H1 (cell line): ENCODE measurements around the gene CABLES2. TPM values are rescaled to one million over a fixed set of nuclear protein-coding genes. Genes with fewer than 3 reads are reported as not detected.

Experiments
- CTCF ChIA-PET: fragments of 300-600 bp; sonication (Branson Sonifier 250); formaldehyde crosslinking; loops from one replicate; lab custom pipeline; 2021; ENCODE audit not compliant: partially characterized antibody; lab: Charles Lee
- POLR2A ChIA-PET: fragments of 300-600 bp; sonication (Branson Sonifier 250); formaldehyde crosslinking; loops from one replicate; lab custom pipeline; 2021; ENCODE audit warnings: inconsistent platforms; ENCODE audit not compliant: partially characterized antibody; lab: Charles Lee
- DNase-seq, 2 experiments: peaks; one replicate each; pipeline versions ENCODE4 v3.0.0 to v3.0.0-alpha.2; 2010 to 2022; ENCODE audit warnings: low spot score in 2 of 2, low read depth in 1 of 2, mixed read lengths in 1 of 2
- FAIRE-seq: peaks from 2 replicates; lab custom pipeline; 2011; peaks lifted over from hg19 to GRCh38; lab: Jason Lieb, UNC
- H2AFZ ChIP-seq: 2 replicates; pipeline ENCODE4 v1.8.1; 2012; ENCODE audit warnings: low read length, inconsistent platforms
- H2AK5ac ChIP-seq: 2 replicates; pipeline ENCODE4 v1.6.1; 2013; ENCODE audit warnings: low read depth, low read length
- H2BK120ac ChIP-seq: replicated peaks from 2 replicates; pipeline ENCODE3; 2013; ENCODE audit warnings: low read depth, low read length, inconsistent platforms
- H2BK12ac ChIP-seq: 2 replicates; pipeline ENCODE4 v1.6.1; 2013; ENCODE audit warnings: low read depth, low read length
- H2BK15ac ChIP-seq: 2 replicates; pipeline ENCODE4 v1.6.1; 2013; ENCODE audit warnings: low read length
- H2BK20ac ChIP-seq: 2 replicates; pipeline ENCODE4 v1.6.1; 2013; ENCODE audit warnings: low read length
- H2BK5ac ChIP-seq: 2 replicates; pipeline ENCODE4 v1.6.1; 2013; ENCODE audit warnings: low read depth, low read length
- H3K14ac ChIP-seq: 2 replicates; pipeline ENCODE4 v1.6.1; 2013; ENCODE audit warnings: inconsistent platforms; ENCODE audit not compliant: insufficient read length
- H3K18ac ChIP-seq: 2 replicates; pipeline ENCODE4 v1.6.1; 2013; ENCODE audit warnings: low read length; ENCODE audit errors: extremely low read depth
- H3K23ac ChIP-seq: 2 replicates; pipeline ENCODE4 v1.6.1; 2013; ENCODE audit warnings: inconsistent platforms; ENCODE audit not compliant: insufficient read length
- H3K23me2 ChIP-seq: 2 replicates; pipeline ENCODE4 v1.6.1; 2013; ENCODE audit warnings: low read depth, low read length
- H3K27ac ChIP-seq: 2 replicates; pipeline ENCODE4 v1.6.1; 2011; ENCODE audit warnings: low read depth, low read length, inconsistent platforms
- H3K27me3 ChIP-seq, 4 experiments: replicated peaks in 1 of 4; 1 replicate in 1 of 4; 2 replicates in 3 of 4; pipeline versions ENCODE4 v1.6.1 to v1.8.1; 2011 to 2013; ENCODE audit warnings: low read length in 3 of 4, mild to moderate bottlenecking in 3 of 4, inconsistent platforms in 2 of 4, mixed read lengths in 2 of 4, moderate library complexity in 1 of 4; ENCODE audit not compliant: control insufficient read depth in 3 of 4, insufficient read depth in 3 of 4; ENCODE audit errors: extremely low read depth in 1 of 4
- H3K36me3 ChIP-seq, 4 experiments: 2 replicates each; pipeline versions ENCODE4 v1.6.1 to v1.8.1; 2011 to 2013; ENCODE audit warnings: mild to moderate bottlenecking in 4 of 4, low read length in 3 of 4, moderate library complexity in 2 of 4, control low read depth in 1 of 4, inconsistent platforms in 1 of 4; ENCODE audit not compliant: insufficient read depth in 4 of 4, control insufficient read depth in 2 of 4
- H3K4ac ChIP-seq: replicated peaks from 2 replicates; pipeline ENCODE3; 2013; ENCODE audit warnings: low read length, low read depth, mixed read lengths, inconsistent platforms; ENCODE audit not compliant: insufficient read length
- H3K4me1 ChIP-seq, 4 experiments: replicated peaks in 1 of 4; 1 replicate in 1 of 4; 2 replicates in 3 of 4; pipeline versions ENCODE4 v1.6.1 to v1.8.1; 2011 to 2013; ENCODE audit warnings: low read length in 3 of 4, inconsistent platforms in 2 of 4, mixed read lengths in 1 of 4; ENCODE audit not compliant: insufficient read depth in 4 of 4, control insufficient read depth in 3 of 4
- H3K4me2 ChIP-seq, 2 experiments: 2 replicates each; pipeline versions ENCODE4 v1.6.1 to v1.8.1; 2011 to 2013; ENCODE audit warnings: low read depth in 2 of 2, low read length in 2 of 2, control low read depth in 1 of 2, inconsistent platforms in 1 of 2, mild to moderate bottlenecking in 1 of 2; ENCODE audit not compliant: insufficient read depth in 1 of 2
- H3K4me3 ChIP-seq, 4 experiments: fragments of 200-600, 300-600 bp in 1 of 4; sonication (generic), shearing (Covaris generic), sonication (Bioruptor Twin) in 1 of 4; 2 replicates each; pipeline versions ENCODE4 v1.5.1 to v1.8.1; 2011 to 2016; ENCODE audit warnings: low read length in 4 of 4, low read depth in 3 of 4, control low read depth in 2 of 4, inconsistent platforms in 2 of 4, mild to moderate bottlenecking in 2 of 4, mixed read lengths in 1 of 4, moderate library complexity in 1 of 4; ENCODE audit not compliant: insufficient read depth in 2 of 4; ENCODE audit errors: extremely low read depth in 1 of 4
- H3K56ac ChIP-seq: replicated peaks from 2 replicates; pipeline ENCODE3; 2013; ENCODE audit warnings: low read depth, mild to moderate bottlenecking, mixed read lengths, low read length, inconsistent platforms; ENCODE audit not compliant: insufficient read length
- H3K79me1 ChIP-seq: 2 replicates; pipeline ENCODE4 v1.6.1; 2013; ENCODE audit warnings: low read depth, low read length, control low read depth
- H3K79me2 ChIP-seq, 2 experiments: 2 replicates each; pipeline versions ENCODE4 v1.6.1 to v1.8.1; 2012 to 2013; ENCODE audit warnings: low read length in 2 of 2, mild to moderate bottlenecking in 2 of 2, inconsistent platforms in 1 of 2; ENCODE audit not compliant: insufficient read depth in 2 of 2, control insufficient read depth in 1 of 2
- H3K9ac ChIP-seq, 4 experiments: replicated peaks in 1 of 4; 1 replicate in 1 of 4; 2 replicates in 3 of 4; pipeline versions ENCODE4 v1.6.1 to v1.8.1; 2011 to 2013; ENCODE audit warnings: low read depth in 3 of 4, low read length in 3 of 4, control low read depth in 2 of 4, mild to moderate bottlenecking in 2 of 4, moderate library complexity in 2 of 4, inconsistent platforms in 1 of 4; ENCODE audit errors: extremely low read depth in 1 of 4
- H3K9me3 ChIP-seq, 2 experiments: 2 replicates each; pipeline versions ENCODE4 v1.6.1 to v1.8.1; 2012 to 2013; ENCODE audit warnings: mild to moderate bottlenecking in 2 of 2, moderate library complexity in 2 of 2, control low read depth in 1 of 2, inconsistent platforms in 1 of 2, low read depth in 1 of 2, low read length in 1 of 2, mixed read lengths in 1 of 2; ENCODE audit not compliant: insufficient read depth in 2 of 2
- H4K20me1 ChIP-seq, 2 experiments: replicated peaks in 1 of 2; 2 replicates each; pipeline versions ENCODE3 to v1.8.1; 2011 to 2013; ENCODE audit warnings: inconsistent platforms in 2 of 2, low read length in 2 of 2, mild to moderate bottlenecking in 1 of 2; ENCODE audit not compliant: insufficient read depth in 2 of 2, control insufficient read depth in 1 of 2
- H4K5ac ChIP-seq: 2 replicates; pipeline ENCODE4 v1.6.1; 2013; ENCODE audit warnings: low read length, low read depth, mixed read lengths, inconsistent platforms; ENCODE audit not compliant: insufficient read length
- H4K8ac ChIP-seq: 2 replicates; pipeline ENCODE4 v1.8.0; 2013; ENCODE audit warnings: mild to moderate bottlenecking, moderate library complexity, low read length, inconsistent platforms; ENCODE audit not compliant: insufficient read depth; ENCODE audit errors: extremely low read depth
- H4K91ac ChIP-seq: replicated peaks from 2 replicates; pipeline ENCODE3; 2013; ENCODE audit warnings: low read length, mixed read lengths, inconsistent platforms; ENCODE audit not compliant: insufficient read length
- ATF2 ChIP-seq: IDR thresholded peaks from 2 replicates; pipeline ENCODE4 v1.6.1; 2012; ENCODE audit warnings: low read length, inconsistent platforms
- CBX8 ChIP-seq: fragments of 300-800, 300-1000 bp; sonication (generic); IDR thresholded peaks from 2 replicates; pipeline ENCODE4 v1.7.1; 2016; ENCODE audit warnings: low read depth, low read length, borderline replicate concordance
- KDM1A ChIP-seq: fragments of 200-600, 300-600 bp; sonication (generic); IDR thresholded peaks from 2 replicates; pipeline ENCODE4 v1.7.1; 2016; ENCODE audit warnings: mild to moderate bottlenecking, low read length, borderline replicate concordance
- KDM5A ChIP-seq: fragments of 200-600 bp; IDR thresholded peaks from 2 replicates; pipeline ENCODE4 v1.7.1; 2012; ENCODE audit warnings: mild to moderate bottlenecking, low read length, inconsistent platforms, mixed read lengths
- MAFK ChIP-seq: IDR thresholded peaks from 2 replicates; pipeline ENCODE4 v1.6.1; 2012; ENCODE audit warnings: low read depth, mild to moderate bottlenecking, improper control_type of control experiment, low read length
- POLR2A ChIP-seq, 2 experiments: IDR thresholded peaks; 1 replicate in 1 of 2; 2 replicates in 1 of 2; pipeline ENCODE4 v1.6.1; 2011; ENCODE audit warnings: low read depth in 2 of 2, low read length in 2 of 2, mild to moderate bottlenecking in 2 of 2; ENCODE audit errors: control extremely low read depth in 1 of 2
- RXRA ChIP-seq: IDR thresholded peaks from 2 replicates; pipeline ENCODE4 v1.6.1; 2011; ENCODE audit warnings: low read depth, mild to moderate bottlenecking, low read length, moderate library complexity; ENCODE audit not compliant: insufficient read depth
- SAP30 ChIP-seq: fragments of 300-600 bp; sonication (generic); IDR thresholded peaks from 2 replicates; pipeline ENCODE4 v1.7.1; 2012; ENCODE audit warnings: low read length, moderate library complexity, mild to moderate bottlenecking, inconsistent platforms; ENCODE audit not compliant: insufficient read depth, insufficient replicate concordance
- SUZ12 ChIP-seq: fragments of 200-600 bp; sonication (generic); IDR thresholded peaks from 2 replicates; pipeline ENCODE4 v1.6.1; 2012; ENCODE audit warnings: mild to moderate bottlenecking, inconsistent platforms, low read length, moderate library complexity, mixed read lengths
- TCF12 ChIP-seq: IDR thresholded peaks from 2 replicates; pipeline ENCODE4 v1.6.1; 2011; ENCODE audit warnings: low read depth, mild to moderate bottlenecking, low read length
- YY1 ChIP-seq: IDR thresholded peaks from 2 replicates; pipeline ENCODE4 v1.6.1; 2011; ENCODE audit warnings: low read depth, mild to moderate bottlenecking, low read length
- WGBS, 2 experiments: shearing (Covaris generic) in 1 of 2; methylation state at CpG; one replicate each; pipeline versions ENCODE4 v1.1.6 to v1.1.7; 2013 to 2015; ENCODE audit warnings: low lambda C conversion rate in 2 of 2, mixed read lengths in 2 of 2, inconsistent platforms in 1 of 2, low coverage in 1 of 2, missing lambda C conversion rate in 1 of 2; ENCODE audit not compliant: insufficient replicate concordance in 2 of 2, insufficient coverage in 1 of 2, insufficient read length in 1 of 2; ENCODE audit errors: extremely low coverage in 1 of 2, missing lambda C conversion rate in 1 of 2; 5-methylcytosine and 5-hydroxymethylcytosine counted together
- polyA plus RNA-seq, 7 experiments: library from polyadenylated mRNA; depleted of rRNA in 3 of 7; stranded (reverse) in 5 of 7; unstranded in 2 of 7; fragments of >200 nt in 5 of 7; fragments of 200-250 nt in 2 of 7; gene quantifications; 1 replicate in 5 of 7; 2 replicates in 1 of 7; 4 replicates in 1 of 7; pipeline versions ENCODE4 v1.2.1 to v1.2.3, GENCODE V29; 2011 to 2013; ENCODE audit warnings: missing spikeins in 2 of 7, mixed read lengths in 2 of 7
- total RNA-seq: library from RNA; stranded (reverse); fragmentation: NEBNext Ultra II Directional; extraction: Animal tissue kit (Norgen Biotek cat#: 25700); gene quantifications from 2 replicates; pipeline ENCODE4 v1.2.1, GENCODE V29; 2021

CABLES2 gene
- total and polyA plus RNA-seq, 2 of the 8 experiments (the other 6 are each of a cell fraction or from before 2014, with no cell fraction given), result 8.0 to 8.8 TPM

GRCh38 chr20:62412194-62413024 lies 5.3 kb upstream of the CABLES2 start:
- 89% methylated on average over 21 of the region's 22 CpGs; no CpG with 5 or more reads in 1 of the 2 experiments for whole genome bisulfite sequencing, 2 experiments
- TF ChIP-seq YY1 (no peak), TCF12 (no peak), POLR2A (IDR thresholded peaks at IDR 0.05; ENCODE audit: control extremely low read depth in 1 of 2, low read depth in 2 of 2, low read length in 2 of 2) (no peak), CBX8 (no peak), KDM1A (no peak), RXRA (no peak), SUZ12 (no peak), MAFK (no peak), SAP30 (no peak), KDM5A (no peak), ATF2 (no peak)

More at GRCh38 chr20:62412194-62413024, 5.3 kb upstream of the CABLES2 start:
- FAIRE-seq (no peak), DNase-seq (no peak)
- Histone ChIP-seq H4K8ac (peak overlapping the region; percentile 57; the same call in 1 of the 2 replicates), H2AFZ (no peak overlapping the region), H3K23ac (no peak overlapping the region), H3K27me3 (peaks cover 0 to 8% (median 0%) of the 10 kb centered on the region in 4 experiments; a peak in 2 of 7 replicates), H2BK15ac (no peak overlapping the region), H2AK5ac (no peak overlapping the region), H2BK5ac (no peak overlapping the region), H3K27ac (no peak overlapping the region), H3K79me1 (no peaks in the 10 kb centered on the region), H3K4ac (no peak overlapping the region), H3K14ac (no peak overlapping the region), H3K4me1 (peaks cover 0 to 15% (median 2%) of the 10 kb centered on the region in 4 experiments; a peak in 4 of 7 replicates), H3K9me3 (no peaks in the 10 kb centered on the region), H4K20me1 (peaks cover 0 to 2% of the 10 kb centered on the region in 2 experiments), H2BK12ac (no peak overlapping the region), H2BK120ac (no peak overlapping the region), H3K4me3 (no peak overlapping the region), H4K5ac (no peak overlapping the region), H2BK20ac (no peak overlapping the region), H3K23me2 (no peaks in the 10 kb centered on the region; the same call in 1 of the 2 replicates), H3K18ac (no peak overlapping the region), H3K36me3 (no peaks in the 10 kb centered on the region), H3K4me2 (no peak overlapping the region), H3K56ac (no peak overlapping the region), H3K79me2 (no peaks in the 10 kb centered on the region), H3K9ac (no peak overlapping the region), H4K91ac (no peak overlapping the region)
- ChIA-PET CTCF (interaction anchor here (0.8 to 7.1 kb wide), 7 partner anchors 8 to 379 kb away, joined by 3 to 104 read pairs (median 10); partner anchors contain the start of gene RBBP8NL), POLR2A (no interaction called here)
